K562 (cell line): Measurements from ENCODE around the gene TICRR. TPM values are rescaled to one million over a fixed set of nuclear protein-coding genes. Genes with fewer than 3 reads are reported as not detected.

Source experiments
- ATAC-seq: fragments of 200-7000 bp; cut with Tn5 transposase; 3 replicates; pipeline ENCODE4 v1.9.1; 2020; ENCODE audit warnings: moderate library complexity
- BruUV-seq: library from RNA; stranded (reverse); fragments of 400-500 nt; replicated peaks from 2 replicates; lab custom pipeline; 2021; lab: Mats Ljungman, UMichigan
- CTCF ChIA-PET: fragments of 300-600 bp; formaldehyde crosslinking; extraction: SDS; loops from one replicate; lab custom pipeline; 2021; ENCODE audit warnings: low intra/inter-chr PET ratio; lab: Yijun Ruan, JAX
- POLR2A ChIA-PET: fragments of 300-600, 350-650 bp; sonication (Branson Sonifier 250); formaldehyde crosslinking; extraction: SDS; loops from one replicate; lab custom pipeline; 2021; ENCODE audit warnings: antibody characterized with exemption, inconsistent platforms; lab: Yijun Ruan, JAX
- DNase-seq, 4 experiments: peaks; one replicate each; pipeline versions ENCODE4 v3.0.0 to v3.0.0-alpha.2; 2011 to 2018; ENCODE audit warnings: low spot score in 3 of 4, mixed read lengths in 3 of 4; ENCODE audit errors: extremely low read depth in 1 of 4
- FAIRE-seq: peaks from 2 replicates; lab custom pipeline; 2011; peaks lifted over from hg19 to GRCh38; lab: Jason Lieb, UNC
- H2AFZ ChIP-seq: 2 replicates; pipeline ENCODE4 v1.6.0; 2011; ENCODE audit warnings: low read depth, low read length, control low read depth, inconsistent platforms
- H3K27ac ChIP-seq: fragments of 200-600 bp; 3 replicates; pipeline ENCODE4 v1.8.0; 2011; ENCODE audit warnings: low read depth, mild to moderate bottlenecking, control low read depth, inconsistent platforms, low read length, moderate library complexity, mixed read lengths; ENCODE audit errors: extremely low read depth
- H3K27me3 ChIP-seq, 2 experiments: fragments of 300-600 bp in 1 of 2; 2 replicates in 1 of 2; 3 replicates in 1 of 2; pipeline versions ENCODE4 v1.6.0 to v1.8.0; 2011; ENCODE audit warnings: inconsistent platforms in 2 of 2, low read length in 2 of 2, mild to moderate bottlenecking in 1 of 2, mixed read lengths in 1 of 2, moderate library complexity in 1 of 2; ENCODE audit not compliant: control insufficient read depth in 2 of 2, insufficient read depth in 2 of 2
- H3K36me3 ChIP-seq: fragments of 300-600 bp; 3 replicates; pipeline ENCODE4 v1.8.0; 2011; ENCODE audit warnings: mild to moderate bottlenecking, low read length, inconsistent platforms; ENCODE audit not compliant: control insufficient read depth, insufficient read depth
- H3K4me1 ChIP-seq, 2 experiments: fragments of 200-600 bp in 1 of 2; replicated peaks in 1 of 2; 2 replicates in 1 of 2; 3 replicates in 1 of 2; pipeline versions ENCODE4 v1.5.1 to v1.8.0; 2011; ENCODE audit warnings: inconsistent platforms in 2 of 2, low read length in 2 of 2, mild to moderate bottlenecking in 1 of 2, mixed read lengths in 1 of 2, moderate library complexity in 1 of 2; ENCODE audit not compliant: control insufficient read depth in 2 of 2, insufficient read depth in 2 of 2
- H3K4me2 ChIP-seq: 2 replicates; pipeline ENCODE4 v1.6.1; 2011; ENCODE audit warnings: low read length, control low read depth, inconsistent platforms, mixed read lengths; ENCODE audit not compliant: insufficient read depth
- H3K4me3 ChIP-seq: fragments of 200-600 bp; sonication (generic), shearing (Covaris generic); 2 replicates; pipeline ENCODE4 v1.5.1; 2016; ENCODE audit warnings: control low read depth, inconsistent platforms
- H3K79me2 ChIP-seq: fragments of 200-600 bp; 3 replicates; pipeline ENCODE4 v1.8.0; 2011; ENCODE audit warnings: low read length, inconsistent platforms; ENCODE audit not compliant: control insufficient read depth, insufficient read depth
- H3K9ac ChIP-seq, 2 experiments: 2 replicates each; pipeline versions ENCODE4 v1.6.0 to v1.6.1; 2011; ENCODE audit warnings: low read depth in 2 of 2, low read length in 2 of 2, control low read depth in 1 of 2, inconsistent platforms in 1 of 2, mild to moderate bottlenecking in 1 of 2, mixed read lengths in 1 of 2; ENCODE audit not compliant: insufficient read depth in 1 of 2
- H3K9me1 ChIP-seq: one replicate; pipeline ENCODE4 v1.6.0; 2011; ENCODE audit warnings: inconsistent platforms, mild to moderate bottlenecking, low read length, moderate library complexity; ENCODE audit not compliant: control insufficient read depth, insufficient read depth
- H3K9me3 ChIP-seq: replicated peaks from 2 replicates; pipeline ENCODE4 v1.5.1; 2011; ENCODE audit warnings: low read depth, low read length, inconsistent platforms; ENCODE audit not compliant: control insufficient read depth, insufficient read depth
- H4K20me1 ChIP-seq: replicated peaks from 2 replicates; pipeline ENCODE4 v1.6.1; 2011; ENCODE audit warnings: low read length, inconsistent platforms, mixed read lengths; ENCODE audit not compliant: control insufficient read depth, insufficient read depth
- CBX3 ChIP-seq, 2 experiments: IDR thresholded peaks; 1 replicate in 1 of 2; 2 replicates in 1 of 2; pipeline ENCODE4 v1.6.1; 2012; ENCODE audit warnings: inconsistent platforms in 2 of 2, low read length in 2 of 2, borderline replicate concordance in 1 of 2, control low read depth in 1 of 2
- CXXC5 ChIP-seq: fragments of 250-450 bp; sonication (Bioruptor Pico); IDR thresholded peaks from 2 replicates; pipeline ENCODE4 v1.8.0; 2022; ENCODE audit warnings: inconsistent platforms, mild to moderate bottlenecking, moderate library complexity
- ETS2 ChIP-seq: IDR thresholded peaks from 2 replicates; pipeline ENCODE4 v1.6.1; 2016; ENCODE audit warnings: borderline replicate concordance, missing genetic modification characterization, mild to moderate bottlenecking, moderate library complexity, missing compliant biosample characterization; ENCODE audit not compliant: poor library complexity, severe bottlenecking
- HDAC6 ChIP-seq: IDR thresholded peaks from 2 replicates; pipeline ENCODE4 v1.6.1; 2012; ENCODE audit warnings: low read depth, mild to moderate bottlenecking, control low read depth, inconsistent platforms, low read length, moderate library complexity
- HDGF ChIP-seq: fragments of 450-650 bp; IDR thresholded peaks from 2 replicates; pipeline ENCODE4 v1.6.1; 2016
- HMGN3 ChIP-seq: IDR thresholded peaks from 2 replicates; pipeline ENCODE4 v1.6.1; 2011; ENCODE audit warnings: borderline replicate concordance, low read depth, mild to moderate bottlenecking, mixed read lengths, low read length; ENCODE audit not compliant: insufficient read length; ENCODE audit errors: extremely low read depth
- MCM7 ChIP-seq, 2 experiments: fragments of 450-650 bp; IDR thresholded peaks; 2 replicates each; pipeline ENCODE4 v1.6.1; 2016 to 2018
- MYNN ChIP-seq, 2 experiments: sonication (generic); formaldehyde crosslinking in 1 of 2; IDR thresholded peaks; 2 replicates each; pipeline versions ENCODE4 v1.5.0 to v1.6.1; 2016 to 2020; ENCODE audit warnings: antibody characterized with exemption in 1 of 2, missing genetic modification reagents in 1 of 2
- PHB2 ChIP-seq: fragments of 450-650 bp; IDR thresholded peaks from 2 replicates; pipeline ENCODE4 v1.6.1; 2017; ENCODE audit warnings: low read depth
- RBM39 ChIP-seq: fragments of 200-400 bp; formaldehyde crosslinking; optimal IDR thresholded peaks from 2 replicates; pipeline ENCODE3; 2018; ENCODE audit warnings: low read depth, low read length
- STAT5B ChIP-seq: fragments of 250-450 bp; sonication (Bioruptor Pico); IDR thresholded peaks from 2 replicates; pipeline ENCODE4 v1.8.0; 2021; ENCODE audit warnings: mild to moderate bottlenecking, inconsistent platforms
- TCF3 ChIP-seq: sonication (generic); formaldehyde crosslinking; IDR thresholded peaks from 2 replicates; pipeline ENCODE4 v1.4.0; 2020; ENCODE audit warnings: mild to moderate bottlenecking, missing genetic modification reagents
- ZNF75A ChIP-seq: fragments of 450-650 bp; formaldehyde crosslinking; IDR thresholded peaks from 2 replicates; pipeline ENCODE4 v1.4.0; 2020; ENCODE audit warnings: mild to moderate bottlenecking
- WGBS: fragments of 100-300 bp; shearing (Covaris generic); methylation state at CpG from one replicate; pipeline ENCODE4 v1.1.6; 2016; ENCODE audit warnings: low coverage, mixed read lengths; ENCODE audit not compliant: insufficient coverage; ENCODE audit errors: missing lambda C conversion rate; 5-methylcytosine and 5-hydroxymethylcytosine counted together
- in situ Hi-C: fragments of 300-500 bp; cut with MboI; formaldehyde crosslinking; loops from 4 replicates; pipeline ENCODE4 v1.15.0; 2018; ENCODE audit warnings: inconsistent platforms, mixed read lengths
- intact Hi-C: fragments of 100-400 bp; cut with micrococcal nuclease; formaldehyde crosslinking; loops from 2 replicates; pipeline ENCODE4 v1.14.2; 2022
- polyA plus RNA-seq, 8 experiments: library from polyadenylated mRNA; depleted of rRNA in 4 of 8; stranded (reverse) in 5 of 8; unstranded in 3 of 8; fragments of >200 nt; fragmentation: Nextera tagmentation in 2 of 8; fragmentation: Illumina TruSeq in 1 of 8; extraction: Ambion mirVana in 2 of 8; extraction: Trizol in 1 of 8; gene quantifications; 2 replicates each; pipeline versions ENCODE4 v1.2.1 to v1.2.3, GENCODE V29; 2011 to 2014; ENCODE audit warnings: inconsistent platforms in 1 of 8, missing spikeins in 1 of 8
- total RNA-seq, 7 experiments: library from RNA; depleted of rRNA in 6 of 7; stranded (reverse); fragments of >200 nt in 6 of 7; fragmentation: Illumina TruSeq in 2 of 7; extraction: Trizol in 2 of 7; gene quantifications; 2 replicates each; pipeline versions ENCODE4 v1.2.1 to v1.2.3, GENCODE V29; 2011 to 2021; ENCODE audit warnings: low replicate concordance in 1 of 7
- TF ChIP-seq, protein P1 (sequence below): fragments of 200-800 bp; sonication (Bioruptor generic); IDR thresholded peaks from 2 replicates; pipeline ENCODE4 v1.6.1; 2016; ENCODE audit warnings: missing genetic modification characterization, missing compliant biosample characterization
- TF ChIP-seq, protein P2 (sequence below): fragments of 450-650 bp; IDR thresholded peaks from 2 replicates; pipeline ENCODE4 v1.6.1; 2016; ENCODE audit warnings: antibody characterized with exemption
- TF ChIP-seq, protein P3 (sequence below): fragments of 450-650 bp; IDR thresholded peaks from 2 replicates; pipeline ENCODE4 v1.7.0; 2016; ENCODE audit warnings: borderline replicate concordance

TICRR gene
- total and polyA plus RNA-seq, 9 of the 15 experiments (the other 6 are each of a cell fraction or from before 2014, with no cell fraction given) = 0.84 to 22.9 (median 13.7) TPM

DNA sequence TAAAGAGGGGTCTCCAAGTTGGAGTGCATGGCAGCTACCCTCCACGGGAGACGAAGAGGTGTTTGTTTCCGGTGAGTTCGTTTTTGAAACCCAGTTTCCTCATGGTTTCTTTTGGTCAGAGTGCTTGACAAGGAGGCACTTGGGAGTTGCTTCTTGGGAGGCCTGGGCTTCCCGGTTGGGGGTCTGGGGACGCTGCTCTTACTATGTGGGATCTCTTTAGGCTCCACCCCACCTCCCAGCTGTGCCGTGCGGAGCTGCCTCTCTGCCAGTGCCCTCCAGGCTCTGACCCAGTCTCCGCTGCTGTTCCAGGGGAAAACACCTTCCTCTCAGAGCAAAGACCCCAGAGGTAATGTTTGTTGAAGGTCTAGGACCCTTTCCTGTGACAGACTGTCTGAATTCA lies 50.4 kb downstream of the TICRR start:
- no TSS peak for BruUV-seq
- Histone ChIP-seq H3K36me3 (peaks cover 96% of the 10 kb centered on the region), H2AFZ (no peak overlapping the region), H4K20me1 (no peaks in the 10 kb centered on the region), H3K4me1 (no peaks in the 10 kb centered on the region), H3K4me3 (no peak overlapping the region), H3K9me1 (no peaks in the 10 kb centered on the region), H3K9ac (no peak overlapping the region), H3K27me3 (no peaks in the 10 kb centered on the region), H3K9me3 (0 out of 2 replicates have a peak, but pooled peaks cover 2% of the 10 kb centered on the region), H3K79me2 (no peaks in the 10 kb centered on the region), H3K27ac (no peak overlapping the region), H3K4me2 (no peak overlapping the region)
- DNase-seq = peak in 1 of 4 experiments; percentile 4
- in situ Hi-C loops = no loop called here
- no peak for ATAC-seq
- POLR2A ChIA-PET = no interaction called here
- no peak for FAIRE-seq
- 100% methylated on average over 9 of the region's 9 CpGs for WGBS
- CTCF ChIA-PET = no interaction called here
- intact Hi-C loops = no loop called here
- TF ChIP-seq MCM7 (IDR thresholded peaks at IDR 0.05) = no peak
- TF ChIP-seq CXXC5 (CRISPR knock-in tag) = no peak
- no peak for TF ChIP-seq STAT5B (CRISPR knock-in tag)
- no peak for TF ChIP-seq ZNF75A (CRISPR knock-in tag)
- no peak for TF ChIP-seq ETS2
- TF ChIP-seq CBX3 (IDR thresholded peaks at IDR 0.05; ENCODE audit: borderline replicate concordance in 1 of 2, low read length in 2 of 2) = no peak
- TF ChIP-seq, protein P1, sequence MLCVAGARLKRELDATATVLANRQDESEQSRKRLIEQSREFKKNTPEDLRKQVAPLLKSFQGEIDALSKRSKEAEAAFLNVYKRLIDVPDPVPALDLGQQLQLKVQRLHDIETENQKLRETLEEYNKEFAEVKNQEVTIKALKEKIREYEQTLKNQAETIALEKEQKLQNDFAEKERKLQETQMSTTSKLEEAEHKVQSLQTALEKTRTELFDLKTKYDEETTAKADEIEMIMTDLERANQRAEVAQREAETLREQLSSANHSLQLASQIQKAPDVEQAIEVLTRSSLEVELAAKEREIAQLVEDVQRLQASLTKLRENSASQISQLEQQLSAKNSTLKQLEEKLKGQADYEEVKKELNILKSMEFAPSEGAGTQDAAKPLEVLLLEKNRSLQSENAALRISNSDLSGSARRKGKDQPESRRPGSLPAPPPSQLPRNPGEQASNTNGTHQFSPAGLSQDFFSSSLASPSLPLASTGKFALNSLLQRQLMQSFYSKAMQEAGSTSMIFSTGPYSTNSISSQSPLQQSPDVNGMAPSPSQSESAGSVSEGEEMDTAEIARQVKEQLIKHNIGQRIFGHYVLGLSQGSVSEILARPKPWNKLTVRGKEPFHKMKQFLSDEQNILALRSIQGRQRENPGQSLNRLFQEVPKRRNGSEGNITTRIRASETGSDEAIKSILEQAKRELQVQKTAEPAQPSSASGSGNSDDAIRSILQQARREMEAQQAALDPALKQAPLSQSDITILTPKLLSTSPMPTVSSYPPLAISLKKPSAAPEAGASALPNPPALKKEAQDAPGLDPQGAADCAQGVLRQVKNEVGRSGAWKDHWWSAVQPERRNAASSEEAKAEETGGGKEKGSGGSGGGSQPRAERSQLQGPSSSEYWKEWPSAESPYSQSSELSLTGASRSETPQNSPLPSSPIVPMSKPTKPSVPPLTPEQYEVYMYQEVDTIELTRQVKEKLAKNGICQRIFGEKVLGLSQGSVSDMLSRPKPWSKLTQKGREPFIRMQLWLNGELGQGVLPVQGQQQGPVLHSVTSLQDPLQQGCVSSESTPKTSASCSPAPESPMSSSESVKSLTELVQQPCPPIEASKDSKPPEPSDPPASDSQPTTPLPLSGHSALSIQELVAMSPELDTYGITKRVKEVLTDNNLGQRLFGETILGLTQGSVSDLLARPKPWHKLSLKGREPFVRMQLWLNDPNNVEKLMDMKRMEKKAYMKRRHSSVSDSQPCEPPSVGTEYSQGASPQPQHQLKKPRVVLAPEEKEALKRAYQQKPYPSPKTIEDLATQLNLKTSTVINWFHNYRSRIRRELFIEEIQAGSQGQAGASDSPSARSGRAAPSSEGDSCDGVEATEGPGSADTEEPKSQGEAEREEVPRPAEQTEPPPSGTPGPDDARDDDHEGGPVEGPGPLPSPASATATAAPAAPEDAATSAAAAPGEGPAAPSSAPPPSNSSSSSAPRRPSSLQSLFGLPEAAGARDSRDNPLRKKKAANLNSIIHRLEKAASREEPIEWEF = no peak
- TF ChIP-seq RBM39 = no peak
- no peak for TF ChIP-seq HDAC6
- no peak for TF ChIP-seq TCF3
- TF ChIP-seq, protein P2, sequence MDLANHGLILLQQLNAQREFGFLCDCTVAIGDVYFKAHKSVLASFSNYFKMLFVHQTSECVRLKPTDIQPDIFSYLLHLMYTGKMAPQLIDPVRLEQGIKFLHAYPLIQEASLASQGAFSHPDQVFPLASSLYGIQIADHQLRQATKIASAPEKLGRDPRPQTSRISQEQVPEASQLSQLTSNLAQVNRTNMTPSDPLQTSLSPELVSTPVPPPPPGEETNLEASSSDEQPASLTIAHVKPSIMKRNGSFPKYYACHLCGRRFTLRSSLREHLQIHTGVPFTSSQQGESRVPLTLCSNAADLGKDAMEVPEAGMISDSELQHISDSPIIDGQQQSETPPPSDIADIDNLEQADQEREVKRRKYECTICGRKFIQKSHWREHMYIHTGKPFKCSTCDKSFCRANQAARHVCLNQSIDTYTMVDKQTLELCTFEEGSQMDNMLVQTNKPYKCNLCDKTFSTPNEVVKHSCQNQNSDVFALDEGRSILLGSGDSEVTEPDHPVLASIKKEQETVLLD = no peak
- TF ChIP-seq MYNN (IDR thresholded peaks at IDR 0.05) = no peak
- no peak for TF ChIP-seq MYNN (CRISPR knock-in tag; IDR thresholded peaks at IDR 0.05)
- TF ChIP-seq PHB2 = no peak
- TF ChIP-seq HMGN3 = no peak
- TF ChIP-seq HDGF = no peak
- TF ChIP-seq, protein P3, sequence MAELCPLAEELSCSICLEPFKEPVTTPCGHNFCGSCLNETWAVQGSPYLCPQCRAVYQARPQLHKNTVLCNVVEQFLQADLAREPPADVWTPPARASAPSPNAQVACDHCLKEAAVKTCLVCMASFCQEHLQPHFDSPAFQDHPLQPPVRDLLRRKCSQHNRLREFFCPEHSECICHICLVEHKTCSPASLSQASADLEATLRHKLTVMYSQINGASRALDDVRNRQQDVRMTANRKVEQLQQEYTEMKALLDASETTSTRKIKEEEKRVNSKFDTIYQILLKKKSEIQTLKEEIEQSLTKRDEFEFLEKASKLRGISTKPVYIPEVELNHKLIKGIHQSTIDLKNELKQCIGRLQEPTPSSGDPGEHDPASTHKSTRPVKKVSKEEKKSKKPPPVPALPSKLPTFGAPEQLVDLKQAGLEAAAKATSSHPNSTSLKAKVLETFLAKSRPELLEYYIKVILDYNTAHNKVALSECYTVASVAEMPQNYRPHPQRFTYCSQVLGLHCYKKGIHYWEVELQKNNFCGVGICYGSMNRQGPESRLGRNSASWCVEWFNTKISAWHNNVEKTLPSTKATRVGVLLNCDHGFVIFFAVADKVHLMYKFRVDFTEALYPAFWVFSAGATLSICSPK = no peak
